Osteocyte (in vitro differentiated cells): ENCODE measurements around the gene NHSL2. TPM values are rescaled to one million over a fixed set of nuclear protein-coding genes. Genes with fewer than 3 reads are reported as not detected.

Source experiments
- DNase-seq: peaks from one replicate; pipeline ENCODE4 v3.0.0; 2021; ENCODE audit warnings: mixed read lengths; ENCODE audit not compliant: unreplicated experiment; ENCODE audit errors: extremely low spot score
- H3K27ac Mint-ChIP-seq: one replicate; pipeline ENCODE4 v1.8.0; 2021; ENCODE audit warnings: mild to moderate bottlenecking, mixed read lengths; ENCODE audit not compliant: unreplicated experiment
- H3K27me3 Mint-ChIP-seq: one replicate; pipeline ENCODE4 v1.8.0; 2021; ENCODE audit warnings: mixed read lengths; ENCODE audit not compliant: unreplicated experiment
- H3K36me3 Mint-ChIP-seq: one replicate; pipeline ENCODE4 v1.8.0; 2021; ENCODE audit warnings: mixed read lengths; ENCODE audit not compliant: unreplicated experiment
- H3K4me1 Mint-ChIP-seq: one replicate; pipeline ENCODE4 v1.8.0; 2021; ENCODE audit warnings: mixed read lengths; ENCODE audit not compliant: unreplicated experiment
- H3K4me3 Mint-ChIP-seq: one replicate; pipeline ENCODE4 v1.8.0; 2021; ENCODE audit warnings: mild to moderate bottlenecking, moderate library complexity, mixed read lengths; ENCODE audit not compliant: unreplicated experiment
- H3K9me3 Mint-ChIP-seq: one replicate; pipeline ENCODE4 v1.8.0; 2021; ENCODE audit warnings: mixed read lengths; ENCODE audit not compliant: unreplicated experiment
- total RNA-seq: library from RNA; stranded (reverse); gene quantifications from 2 replicates; pipeline ENCODE4 v1.2.1, GENCODE V29; 2021
- TF ChIP-seq, protein P1 (sequence below): fragments of 200-600 bp; sonication (generic); IDR thresholded peaks from 2 replicates; pipeline ENCODE4 v1.5.0; 2021; ENCODE audit warnings: antibody characterized with exemption, mild to moderate bottlenecking, moderate library complexity

The NHSL2 gene
- total RNA-seq, 1 donor from 2014 or later, result 7.3 TPM

DNA sequence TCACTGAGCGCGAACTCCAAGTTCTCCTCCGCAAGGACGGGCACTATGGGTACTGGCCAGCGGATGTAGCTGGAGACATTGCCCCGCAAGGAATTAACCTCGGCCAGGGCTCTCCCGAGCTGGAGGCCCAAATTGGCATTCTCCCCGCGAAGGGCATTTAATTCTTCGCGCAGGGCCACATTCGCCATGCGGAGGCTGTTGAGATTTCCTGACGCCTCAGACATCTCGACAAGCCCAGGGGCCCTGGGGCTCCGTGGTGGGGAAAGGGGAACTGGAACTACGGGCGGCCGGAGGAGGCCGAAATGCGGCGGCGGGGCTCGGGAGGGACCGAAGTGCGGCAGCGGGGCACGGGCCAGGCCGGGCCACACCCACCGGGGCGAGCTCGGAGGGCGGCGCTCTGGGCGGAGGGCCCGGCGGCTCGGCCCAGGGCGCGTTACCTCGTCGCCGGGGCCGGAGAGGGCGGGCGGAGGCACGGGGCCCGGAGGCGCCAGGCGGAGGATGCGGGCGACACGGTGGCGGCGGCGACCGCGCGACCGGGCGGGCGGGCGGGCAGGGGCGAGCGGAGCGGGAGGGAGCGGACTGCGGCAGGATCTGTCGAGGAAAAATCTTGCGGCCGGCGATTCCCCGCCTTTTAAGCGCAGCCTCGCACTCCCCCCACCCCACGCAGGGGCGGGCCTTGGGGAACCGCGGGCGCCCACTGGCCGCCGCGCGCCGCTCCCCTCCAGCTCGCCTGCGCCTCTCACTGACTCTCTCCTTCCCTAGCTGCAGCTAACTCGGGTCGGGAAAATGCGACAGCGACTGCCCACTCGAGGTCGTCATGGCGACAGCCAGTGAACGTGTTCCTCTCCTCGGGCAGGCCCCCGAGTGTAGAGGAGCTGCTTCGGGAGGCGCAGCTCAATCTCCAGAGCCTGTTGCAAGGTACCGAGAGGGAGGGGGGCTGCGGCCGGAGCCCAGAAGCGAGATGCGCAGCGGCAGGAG, 221.0 kb downstream of the NHSL2 start, which contains the start of gene RTL5:
RTL5 (minus strand) TSS at position 599 of the 978 bp plus-strand sequence.
- peak; percentile 93 for DNase-seq
- no peaks in the 10 kb centered on the region for H3K9me3 Mint-ChIP-seq
- no peaks in the 10 kb centered on the region for H3K36me3 Mint-ChIP-seq
- no peaks in the 10 kb centered on the region for H3K27me3 Mint-ChIP-seq
- TF ChIP-seq, protein P1, sequence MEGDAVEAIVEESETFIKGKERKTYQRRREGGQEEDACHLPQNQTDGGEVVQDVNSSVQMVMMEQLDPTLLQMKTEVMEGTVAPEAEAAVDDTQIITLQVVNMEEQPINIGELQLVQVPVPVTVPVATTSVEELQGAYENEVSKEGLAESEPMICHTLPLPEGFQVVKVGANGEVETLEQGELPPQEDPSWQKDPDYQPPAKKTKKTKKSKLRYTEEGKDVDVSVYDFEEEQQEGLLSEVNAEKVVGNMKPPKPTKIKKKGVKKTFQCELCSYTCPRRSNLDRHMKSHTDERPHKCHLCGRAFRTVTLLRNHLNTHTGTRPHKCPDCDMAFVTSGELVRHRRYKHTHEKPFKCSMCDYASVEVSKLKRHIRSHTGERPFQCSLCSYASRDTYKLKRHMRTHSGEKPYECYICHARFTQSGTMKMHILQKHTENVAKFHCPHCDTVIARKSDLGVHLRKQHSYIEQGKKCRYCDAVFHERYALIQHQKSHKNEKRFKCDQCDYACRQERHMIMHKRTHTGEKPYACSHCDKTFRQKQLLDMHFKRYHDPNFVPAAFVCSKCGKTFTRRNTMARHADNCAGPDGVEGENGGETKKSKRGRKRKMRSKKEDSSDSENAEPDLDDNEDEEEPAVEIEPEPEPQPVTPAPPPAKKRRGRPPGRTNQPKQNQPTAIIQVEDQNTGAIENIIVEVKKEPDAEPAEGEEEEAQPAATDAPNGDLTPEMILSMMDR, result peak; percentile 13
- H3K27ac Mint-ChIP-seq, result peak within 1 kb of the TSS; percentile 88
- H3K4me1 Mint-ChIP-seq, result peaks cover 15% of the 10 kb centered on the region
- peak within 1 kb of the TSS; percentile 81 for H3K4me3 Mint-ChIP-seq

DNA sequence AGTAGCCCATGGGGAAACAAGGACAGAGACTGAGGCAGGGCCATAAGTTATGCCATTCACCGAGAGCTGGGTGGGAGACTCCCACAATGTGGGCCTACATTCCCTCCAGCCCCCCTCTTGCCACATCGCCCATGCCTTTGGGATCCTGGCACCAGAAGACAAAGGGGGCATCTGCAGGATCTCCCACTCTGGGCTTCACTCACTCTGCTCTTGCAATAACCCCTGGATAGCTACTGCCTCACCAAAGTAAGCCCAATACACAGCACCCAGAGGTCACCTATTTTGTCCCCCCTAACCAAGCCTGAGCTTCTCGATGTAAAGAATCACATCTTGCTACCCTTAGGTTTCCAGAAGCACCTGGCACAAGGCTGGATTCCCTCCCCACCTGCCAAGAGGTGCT, 221.8 kb downstream of the NHSL2 start:
- no peaks in the 10 kb centered on the region for H3K27me3 Mint-ChIP-seq
- no peaks in the 10 kb centered on the region for H3K9me3 Mint-ChIP-seq
- TF ChIP-seq, protein P1, result no peak
- H3K4me3 Mint-ChIP-seq, result peak overlapping the region; percentile 81
- no peaks in the 10 kb centered on the region for H3K36me3 Mint-ChIP-seq
- DNase-seq, result no peak
- peaks cover 9% of the 10 kb centered on the region for H3K4me1 Mint-ChIP-seq
- H3K27ac Mint-ChIP-seq, result no peak overlapping the region

DNA sequence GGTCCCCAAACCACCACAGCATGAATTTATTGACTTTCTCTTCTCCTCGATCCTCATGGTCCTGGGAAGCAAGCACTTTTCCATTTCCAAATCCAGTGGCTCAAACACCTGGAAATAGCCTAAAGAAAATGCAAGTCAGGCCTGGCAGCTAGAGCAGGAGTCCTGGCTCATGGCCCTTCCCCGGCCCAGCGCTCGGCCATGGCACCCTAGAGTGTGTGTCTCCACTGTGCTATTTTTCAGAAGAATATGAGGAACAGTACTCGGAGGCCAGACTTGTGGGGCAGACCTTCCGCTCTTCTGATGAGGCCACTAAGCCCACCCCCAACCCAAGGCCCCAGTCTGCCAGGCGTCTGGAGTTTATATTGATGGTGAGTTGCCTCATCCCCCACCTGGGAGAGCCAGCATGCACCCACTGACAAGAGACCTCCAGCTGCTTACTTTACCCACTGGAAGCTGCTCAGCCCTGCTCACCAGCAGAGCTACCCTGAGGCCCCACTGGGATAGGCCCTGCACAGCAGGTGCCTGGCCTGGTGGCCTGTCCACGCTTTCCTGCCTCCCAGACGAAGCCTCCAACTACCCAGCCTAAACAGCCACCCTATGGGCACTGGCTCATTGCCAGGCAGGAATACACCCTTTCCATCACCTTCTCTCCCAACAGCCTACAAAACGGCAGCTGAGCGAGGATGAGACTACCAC, 223.4 kb downstream of the NHSL2 start:
- Mint-ChIP-seq H3K36me3 (no peaks in the 10 kb centered on the region), H3K9me3 (no peaks in the 10 kb centered on the region), H3K27me3 (no peaks in the 10 kb centered on the region), H3K27ac (no peak overlapping the region), H3K4me3 (no peak overlapping the region), H3K4me1 (peaks cover 6% of the 10 kb centered on the region)
- no peak for DNase-seq
- TF ChIP-seq, protein P1, result no peak

DNA sequence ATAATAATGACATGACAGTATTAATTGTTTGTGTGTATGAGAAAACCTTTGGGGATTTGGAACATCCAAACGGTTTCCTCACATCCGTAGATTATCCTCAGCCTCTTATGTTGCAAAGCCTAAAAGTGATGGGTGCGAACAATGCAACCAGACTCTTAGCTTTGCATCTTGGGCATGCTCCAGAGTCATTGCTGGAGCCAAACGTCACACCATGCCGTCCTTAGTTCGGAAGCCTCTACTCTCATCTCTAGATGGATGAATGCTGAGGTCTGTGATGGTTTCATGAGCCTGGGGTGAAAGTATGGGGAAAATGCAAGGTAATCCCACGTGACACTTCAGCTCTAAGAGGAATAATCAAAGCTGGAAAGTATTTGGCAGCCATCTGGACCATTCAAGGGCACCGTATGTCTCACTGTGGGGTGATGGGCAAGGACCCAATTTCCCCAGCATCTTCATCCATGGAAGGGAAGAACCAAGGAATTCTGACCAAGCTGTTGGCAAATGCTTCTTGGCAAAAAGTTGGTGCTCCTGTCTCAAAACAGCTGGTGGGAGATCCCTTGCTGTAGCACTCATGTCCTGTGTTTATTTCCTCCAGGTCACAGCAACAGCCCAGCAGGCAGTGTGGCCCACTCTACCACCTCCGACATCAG, 227.3 kb downstream of the NHSL2 start:
- H3K27me3 Mint-ChIP-seq, result no peaks in the 10 kb centered on the region
- TF ChIP-seq, protein P1, result no peak
- H3K4me3 Mint-ChIP-seq, result no peak overlapping the region
- no peak for DNase-seq
- peaks cover 2% of the 10 kb centered on the region for H3K36me3 Mint-ChIP-seq
- H3K9me3 Mint-ChIP-seq, result no peaks in the 10 kb centered on the region
- H3K4me1 Mint-ChIP-seq, result no peaks in the 10 kb centered on the region
- H3K27ac Mint-ChIP-seq, result no peak overlapping the region
